Hematopoietic multipotent progenitor cell treated with erythropoietin and hydrocortisone succinate and interleukin-3 and kit ligand, for 15 days (in vitro differentiated cells): ENCODE measurements around the gene LONP2.

Experiments used
- DNase-seq: peaks from one replicate; pipeline ENCODE4 v3.0.0-alpha.2; 2015; ENCODE audit warnings: low spot score

LONP2 gene, protein sequence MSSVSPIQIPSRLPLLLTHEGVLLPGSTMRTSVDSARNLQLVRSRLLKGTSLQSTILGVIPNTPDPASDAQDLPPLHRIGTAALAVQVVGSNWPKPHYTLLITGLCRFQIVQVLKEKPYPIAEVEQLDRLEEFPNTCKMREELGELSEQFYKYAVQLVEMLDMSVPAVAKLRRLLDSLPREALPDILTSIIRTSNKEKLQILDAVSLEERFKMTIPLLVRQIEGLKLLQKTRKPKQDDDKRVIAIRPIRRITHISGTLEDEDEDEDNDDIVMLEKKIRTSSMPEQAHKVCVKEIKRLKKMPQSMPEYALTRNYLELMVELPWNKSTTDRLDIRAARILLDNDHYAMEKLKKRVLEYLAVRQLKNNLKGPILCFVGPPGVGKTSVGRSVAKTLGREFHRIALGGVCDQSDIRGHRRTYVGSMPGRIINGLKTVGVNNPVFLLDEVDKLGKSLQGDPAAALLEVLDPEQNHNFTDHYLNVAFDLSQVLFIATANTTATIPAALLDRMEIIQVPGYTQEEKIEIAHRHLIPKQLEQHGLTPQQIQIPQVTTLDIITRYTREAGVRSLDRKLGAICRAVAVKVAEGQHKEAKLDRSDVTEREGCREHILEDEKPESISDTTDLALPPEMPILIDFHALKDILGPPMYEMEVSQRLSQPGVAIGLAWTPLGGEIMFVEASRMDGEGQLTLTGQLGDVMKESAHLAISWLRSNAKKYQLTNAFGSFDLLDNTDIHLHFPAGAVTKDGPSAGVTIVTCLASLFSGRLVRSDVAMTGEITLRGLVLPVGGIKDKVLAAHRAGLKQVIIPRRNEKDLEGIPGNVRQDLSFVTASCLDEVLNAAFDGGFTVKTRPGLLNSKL

GRCh38 chr16:48244080-48244862 is at the start of gene LONP2:
Gene LONP2 (plus strand): TSS chr16:48244300. CDS start chr16:48244389, 89 bp downstream.
- DNase-seq, result peak; percentile 77

- no peak for DNase-seq
These were observed 49.1 kb upstream of the LONP2 start for GRCh38 chr16:48194828-48195556.

GRCh38 chr16:48197294-48197693 is 46.8 kb upstream of the LONP2 start:
- DNase-seq, result no peak

DNA sequence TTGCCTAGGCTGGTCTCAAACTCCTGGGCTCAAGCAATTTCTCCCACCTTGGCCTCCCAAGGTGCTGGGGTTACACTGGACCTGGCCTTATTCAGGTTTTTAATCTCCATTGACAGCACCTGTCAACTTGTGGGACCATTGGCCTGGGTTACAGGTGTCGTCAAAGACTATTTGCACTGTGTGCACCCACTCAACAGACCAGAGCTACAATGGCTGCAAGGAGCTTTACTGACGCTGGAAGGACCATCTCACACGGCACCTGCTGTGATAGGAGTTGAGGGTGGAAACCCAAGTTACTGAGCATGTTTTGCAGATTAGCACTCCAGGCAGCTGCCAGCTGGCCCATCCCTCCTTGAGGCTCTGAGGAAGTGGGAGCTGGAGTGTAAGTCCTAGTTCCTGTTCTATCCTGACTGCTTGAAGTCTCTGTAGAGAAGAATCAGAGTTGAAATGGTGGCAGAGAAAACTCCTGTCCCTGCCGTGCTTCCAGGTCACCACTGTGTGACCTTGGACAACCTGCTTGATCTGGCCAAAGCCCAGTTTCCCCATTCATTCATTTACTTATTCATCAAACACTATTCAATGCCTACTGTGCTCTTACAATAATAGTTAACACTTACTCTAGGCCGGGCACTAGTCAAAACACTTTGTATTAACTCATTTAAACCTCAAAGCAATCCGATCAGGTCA is 42.4 kb upstream of the LONP2 start:
- no peak for DNase-seq

DNA sequence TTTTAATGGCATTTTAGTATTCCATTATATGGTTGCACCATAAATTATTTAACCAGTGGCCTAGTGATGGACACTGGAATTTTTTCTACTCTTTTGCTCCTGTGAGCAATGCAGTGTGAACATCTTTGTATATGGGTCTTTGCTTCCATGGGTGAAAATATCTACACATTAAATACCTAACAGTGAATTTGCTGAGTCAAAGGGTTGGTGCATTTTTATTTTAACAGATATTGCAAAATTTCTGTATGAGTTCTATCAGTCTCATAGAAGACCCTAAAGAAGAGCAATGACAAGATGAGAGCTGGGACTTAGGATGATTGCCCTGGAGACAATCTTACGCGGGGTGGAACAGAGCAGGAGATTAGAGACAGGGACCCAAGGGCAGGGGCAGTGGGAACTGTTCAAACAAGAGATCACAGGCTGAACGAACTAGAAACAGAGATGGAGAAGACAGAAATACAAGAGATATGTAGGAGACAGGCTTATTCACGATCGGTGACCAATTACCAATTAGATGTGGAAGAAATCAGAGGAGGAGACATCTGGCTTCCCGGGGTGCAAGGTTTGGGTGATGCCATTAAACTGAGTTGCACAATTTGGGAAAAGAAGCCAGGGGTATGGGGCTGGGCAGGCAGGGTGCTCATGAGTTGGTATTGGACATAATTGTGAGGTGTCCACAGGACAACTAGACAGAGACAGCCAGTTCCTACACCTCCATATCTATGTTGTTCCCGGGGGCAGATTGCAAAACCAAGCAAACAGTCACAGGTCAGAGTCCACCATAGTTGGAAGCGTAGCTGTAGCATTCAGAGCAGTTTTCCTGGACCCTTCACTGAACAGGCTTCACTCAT is 39.9 kb upstream of the LONP2 start:
- DNase-seq, result no peak

DNA sequence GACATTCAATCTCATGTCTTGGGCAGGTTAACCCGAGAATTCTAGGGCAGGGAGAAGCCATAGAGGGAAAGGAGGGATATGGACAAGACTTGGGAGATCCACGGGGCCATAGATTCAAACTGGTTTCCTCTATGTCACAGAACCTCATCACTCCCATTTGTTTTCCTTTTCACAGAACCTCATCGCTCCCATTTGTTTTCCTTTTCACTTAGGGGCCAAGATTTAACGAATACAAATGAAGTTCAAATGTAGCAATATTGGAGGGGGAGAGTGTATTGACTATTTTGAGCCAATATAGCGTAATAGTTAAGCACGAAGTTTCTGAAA is 39.3 kb upstream of the LONP2 start:
- DNase-seq, result no peak

DNA sequence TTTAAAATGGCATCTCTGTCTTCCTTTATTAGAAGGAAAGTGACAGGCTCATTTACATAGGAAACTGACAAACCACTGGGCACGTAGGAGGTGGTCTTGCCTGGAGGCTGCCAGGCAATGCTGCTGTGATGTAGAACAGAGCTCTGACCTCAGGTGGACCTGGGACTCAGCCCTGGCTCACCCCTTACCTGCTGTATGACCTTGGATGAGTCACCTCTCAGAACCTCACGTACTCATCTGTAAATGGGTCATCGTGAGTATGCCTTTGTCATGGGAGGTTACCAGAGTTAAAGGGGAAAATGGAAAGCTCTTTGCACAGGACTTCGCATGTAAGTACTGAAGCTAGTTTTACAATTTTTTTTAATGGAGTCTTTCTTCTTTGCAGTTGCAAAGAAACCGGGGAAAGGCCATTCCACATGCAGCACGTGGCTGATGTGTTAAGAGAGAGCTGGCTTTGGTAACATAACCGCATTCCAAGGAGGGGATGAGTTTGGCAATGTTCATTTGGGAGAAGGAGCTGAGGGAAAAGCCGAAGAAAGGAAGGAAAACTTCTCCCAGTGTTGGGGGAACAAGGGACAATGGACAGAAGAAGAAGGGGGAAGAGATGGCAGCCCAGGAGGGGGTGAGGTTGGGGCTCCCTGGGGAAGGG is 37.4 kb upstream of the LONP2 start:
- no peak for DNase-seq

- DNase-seq, result no peak
These were observed 33.4 kb upstream of the LONP2 start for GRCh38 chr16:48210747-48211146.

DNA sequence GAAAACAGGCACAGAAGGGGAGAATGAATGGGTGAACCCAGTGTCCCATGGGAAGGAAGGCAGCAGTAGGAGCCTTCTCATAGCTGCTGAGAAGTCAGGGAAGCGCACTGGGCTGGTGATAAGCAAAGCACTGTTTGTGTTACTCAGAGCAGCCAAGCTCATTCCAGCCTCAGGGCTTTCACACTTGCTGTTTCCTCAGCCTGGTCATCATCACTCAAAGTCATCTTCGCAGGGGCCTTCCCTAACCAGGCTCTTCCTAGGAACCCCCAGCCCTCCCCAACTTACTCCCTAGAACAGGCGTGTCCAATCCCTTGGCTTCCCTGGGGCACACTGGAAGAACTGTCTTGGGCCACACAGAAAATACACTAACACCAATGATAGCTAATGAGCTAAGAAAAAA is 32.1 kb upstream of the LONP2 start:
- DNase-seq, result no peak

DNA sequence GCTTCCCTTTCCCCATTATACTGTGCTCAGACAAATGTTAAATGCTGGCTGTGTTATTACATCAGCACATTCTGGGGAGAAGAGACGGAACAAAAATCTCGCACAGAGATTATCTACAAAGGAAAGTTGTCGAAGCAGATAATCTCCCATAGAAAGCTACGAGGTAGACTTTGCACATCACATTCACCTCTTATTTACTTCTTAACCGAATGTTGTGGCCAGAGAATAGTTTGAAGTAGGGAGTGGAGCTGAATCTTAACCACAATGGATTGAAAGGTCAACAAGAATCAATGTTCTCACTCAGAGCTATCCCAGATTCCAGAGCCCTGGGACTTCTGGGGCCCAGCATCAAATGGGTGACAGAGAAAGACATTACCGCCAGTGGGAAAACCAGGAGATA is 28.4 kb upstream of the LONP2 start:
- DNase-seq, result no peak

DNA sequence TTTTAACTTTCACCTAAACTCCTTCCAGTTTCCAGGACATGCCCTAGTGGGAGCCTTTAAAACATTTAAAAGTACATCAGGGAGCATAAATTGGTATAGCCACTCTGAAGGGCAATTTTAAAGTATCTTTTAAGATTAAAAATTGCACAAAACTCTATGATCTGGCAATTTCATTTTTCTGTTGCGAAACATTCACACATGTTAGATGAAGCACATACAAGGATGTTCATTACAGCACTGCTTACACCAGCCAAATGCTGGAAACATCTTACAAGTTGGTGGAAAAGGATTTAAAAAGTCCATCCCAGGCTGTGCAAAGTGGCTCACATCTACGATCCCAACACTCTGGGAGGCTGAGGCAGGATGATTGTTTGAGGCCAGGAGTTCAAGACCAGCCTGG is 26.4 kb upstream of the LONP2 start:
- DNase-seq, result no peak

DNA sequence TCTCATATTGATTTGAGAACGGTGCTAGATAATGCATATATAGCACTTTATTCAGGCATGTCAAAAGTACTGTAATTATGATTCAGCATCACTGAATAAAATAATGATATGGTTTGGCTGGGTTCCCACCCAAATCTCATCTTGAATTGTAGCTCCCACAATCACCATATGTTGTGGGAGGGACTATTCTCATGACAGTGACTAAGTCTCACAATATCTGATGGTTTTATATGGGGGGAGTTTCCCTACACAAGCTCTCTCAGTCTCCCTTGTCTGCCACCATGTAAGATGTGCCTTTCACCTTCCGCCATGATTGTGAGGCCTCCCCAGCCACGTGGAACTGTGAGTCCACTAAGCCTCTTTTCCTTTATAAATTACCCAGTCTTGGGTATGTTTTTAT is 25.6 kb upstream of the LONP2 start:
- DNase-seq, result no peak

GRCh38 chr16:48220891-48221290 is 23.2 kb upstream of the LONP2 start:
- no peak for DNase-seq

DNA sequence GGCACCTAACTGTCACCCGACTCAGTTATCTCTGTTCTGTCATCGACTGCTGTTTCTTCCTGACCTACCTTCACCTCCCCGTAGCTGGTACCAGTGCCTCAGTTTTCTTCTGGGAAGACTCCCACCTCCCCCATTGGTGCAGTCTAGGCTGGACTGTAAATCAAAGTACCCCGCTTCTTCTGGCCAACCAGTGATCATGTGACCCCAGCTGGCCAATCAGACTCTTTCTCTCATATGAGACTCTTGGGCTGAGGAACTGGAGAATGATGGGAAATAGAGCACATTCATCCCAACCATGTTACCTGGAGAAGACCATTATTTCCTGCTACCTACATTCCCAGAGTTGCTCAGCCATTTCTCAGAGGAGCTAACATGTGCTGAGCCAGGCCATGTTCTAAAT is 20.6 kb upstream of the LONP2 start:
- no peak for DNase-seq

- DNase-seq, result no peak
These were observed 18.6 kb upstream of the LONP2 start for GRCh38 chr16:48225456-48225855.

DNA sequence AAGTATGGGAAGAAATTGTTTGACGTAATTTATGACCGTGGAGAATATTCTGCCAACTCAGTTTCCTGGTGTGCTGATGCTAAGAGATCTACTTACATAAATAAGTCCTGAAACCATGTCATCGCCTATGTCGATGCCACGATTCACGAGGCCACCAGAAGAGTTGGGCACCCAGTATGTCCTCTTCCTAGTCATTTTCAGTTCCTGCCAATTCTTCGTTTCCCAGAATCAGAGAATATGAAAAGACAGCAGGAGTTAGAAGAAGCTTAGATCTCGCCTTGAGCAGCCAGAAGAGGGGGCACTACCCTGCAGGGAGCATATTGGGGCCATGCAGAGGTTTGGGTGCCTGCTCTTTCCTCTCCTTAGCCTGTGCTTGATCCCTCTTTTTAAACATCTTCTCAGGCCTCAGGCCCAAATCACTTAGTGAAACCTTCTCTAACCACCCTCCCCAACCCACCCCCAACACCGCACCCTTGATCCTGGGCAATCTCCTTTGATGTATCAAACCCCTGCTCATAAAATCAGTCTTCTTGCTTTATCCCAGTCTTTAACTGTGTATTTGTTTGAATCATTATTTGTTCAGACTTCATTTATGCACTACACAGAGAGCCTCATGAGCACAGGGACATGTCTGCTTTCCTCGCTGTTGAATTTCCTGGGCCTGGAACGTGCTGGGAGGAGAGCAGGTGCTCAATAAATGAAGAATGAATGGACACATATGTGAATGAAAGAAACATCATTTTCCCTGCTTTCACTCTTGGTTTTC is 12.2 kb upstream of the LONP2 start:
- no peak for DNase-seq

DNA sequence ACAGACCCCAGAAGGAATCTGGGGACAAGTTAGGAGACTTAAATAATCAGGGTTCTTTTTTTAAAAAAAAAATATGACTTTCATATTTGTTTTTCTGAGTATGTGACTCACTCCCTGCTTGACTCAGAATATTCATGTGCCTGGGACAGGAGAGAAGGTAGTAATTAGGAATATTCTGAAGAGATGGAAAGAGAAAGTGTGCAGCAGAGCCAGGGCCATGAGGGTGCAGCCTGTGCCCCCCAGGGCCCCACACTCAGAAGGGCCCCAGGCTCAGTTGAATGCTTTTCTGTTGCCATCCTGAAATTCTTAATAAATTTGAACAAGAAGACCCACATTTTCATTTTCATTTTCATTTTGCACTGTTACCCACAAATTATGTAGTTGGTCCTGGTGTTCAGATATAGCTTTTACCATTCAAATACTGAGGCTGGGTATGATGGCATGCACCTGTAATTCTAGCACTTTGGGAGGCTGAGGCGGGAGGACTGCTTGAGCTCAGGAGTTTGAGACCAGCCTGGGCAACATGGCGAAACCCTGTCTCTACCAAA is 11.5 kb upstream of the LONP2 start:
- DNase-seq, result no peak

DNA sequence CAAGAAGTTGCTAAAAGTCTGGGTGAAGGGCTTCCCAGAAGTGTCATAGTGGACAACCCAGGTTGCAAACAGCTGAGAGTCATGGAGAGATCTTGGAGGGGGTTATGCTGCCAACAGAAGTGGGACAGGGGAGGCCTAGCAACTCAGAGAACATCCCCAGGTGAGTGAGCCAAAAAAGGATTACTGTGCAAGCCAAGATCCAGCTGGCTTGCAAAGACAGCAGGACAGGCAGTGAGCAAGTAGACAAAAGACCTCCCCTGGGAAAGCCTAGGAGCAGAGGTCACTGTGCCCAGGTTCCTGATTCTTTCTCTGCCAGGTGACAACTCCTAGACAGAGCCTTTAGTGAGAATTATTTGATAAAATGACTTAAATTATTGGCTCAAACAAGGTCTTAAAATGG is 9.5 kb upstream of the LONP2 start:
- DNase-seq, result no peak

- no peak for DNase-seq
These were observed 9.0 kb upstream of the LONP2 start for GRCh38 chr16:48235058-48235555.
